GM11168 (cell line): ENCODE data around the gene SMIM24.

ENCODE experiments used
- in situ Hi-C: fragments of 300-500 bp; cut with MboI; formaldehyde crosslinking; loops from one replicate; pipeline ENCODE4 v1.12.0; 2022; ENCODE audit warnings: low sequenced_read_pairs; ENCODE audit not compliant: unreplicated experiment

The SMIM24 gene

GRCh38 chr19:3477506-3477905 is 2.8 kb downstream of the SMIM24 start:
- in situ Hi-C loops = no loop called here

DNA sequence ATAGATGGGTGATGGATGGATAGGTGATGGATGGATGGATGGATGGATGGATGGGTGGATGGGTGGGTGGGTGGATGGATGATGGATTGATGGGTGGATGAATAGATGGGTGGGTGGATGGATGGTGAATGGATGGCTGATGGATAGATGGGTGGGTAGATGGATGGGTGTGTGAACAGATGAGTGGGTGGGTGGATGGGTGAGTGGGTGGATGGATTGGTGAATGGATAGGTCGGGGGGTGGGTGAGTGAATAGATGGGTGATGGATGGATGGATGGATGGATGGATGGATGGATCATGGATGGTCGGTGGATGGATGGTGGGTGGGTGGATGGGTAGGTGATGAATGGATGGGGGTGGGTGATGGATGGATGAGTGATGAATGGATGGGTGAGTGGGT is 3.5 kb downstream of the SMIM24 start:
- in situ Hi-C loops = no loop called here

DNA sequence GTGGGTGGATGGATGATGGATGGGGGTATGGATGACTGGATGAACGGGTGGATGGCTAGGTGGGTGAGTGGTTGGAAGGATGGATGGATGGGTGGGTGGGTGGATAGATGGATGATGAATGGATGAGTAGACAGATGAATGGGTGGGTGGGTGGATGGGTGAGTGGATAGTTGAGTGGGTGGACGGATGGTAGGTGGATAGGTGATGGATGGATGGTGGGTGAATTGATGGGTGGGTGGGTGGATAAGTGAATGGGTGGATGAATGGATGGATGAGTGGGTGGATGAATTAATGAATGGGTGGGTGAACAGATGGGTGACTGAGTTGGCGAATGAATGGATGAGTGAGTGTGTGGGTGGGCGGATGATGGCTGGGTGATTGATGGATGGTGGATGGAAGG is 4.9 kb downstream of the SMIM24 start:
- in situ Hi-C loops = no loop called here

DNA sequence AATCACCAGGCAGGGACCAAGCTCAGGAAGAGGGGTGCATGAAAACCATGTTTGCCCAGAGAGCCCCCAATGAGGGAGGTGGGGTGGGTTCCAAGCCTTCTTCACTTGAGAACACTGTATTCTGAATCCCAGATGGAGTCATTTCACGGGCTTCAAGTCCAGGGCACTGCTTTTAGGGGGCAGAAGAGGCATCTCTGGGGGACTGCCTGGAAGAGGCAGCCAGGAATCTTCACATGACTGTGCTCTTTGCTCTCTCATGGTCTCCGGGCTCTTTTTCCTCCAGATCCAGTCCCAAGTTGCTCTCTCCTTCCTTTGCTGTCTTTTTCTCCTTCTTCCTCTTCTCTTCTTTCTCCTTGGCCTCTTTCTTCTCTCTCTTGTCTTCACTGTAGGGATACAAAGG is 5.7 kb downstream of the SMIM24 start:
- in situ Hi-C loops = no loop called here

DNA sequence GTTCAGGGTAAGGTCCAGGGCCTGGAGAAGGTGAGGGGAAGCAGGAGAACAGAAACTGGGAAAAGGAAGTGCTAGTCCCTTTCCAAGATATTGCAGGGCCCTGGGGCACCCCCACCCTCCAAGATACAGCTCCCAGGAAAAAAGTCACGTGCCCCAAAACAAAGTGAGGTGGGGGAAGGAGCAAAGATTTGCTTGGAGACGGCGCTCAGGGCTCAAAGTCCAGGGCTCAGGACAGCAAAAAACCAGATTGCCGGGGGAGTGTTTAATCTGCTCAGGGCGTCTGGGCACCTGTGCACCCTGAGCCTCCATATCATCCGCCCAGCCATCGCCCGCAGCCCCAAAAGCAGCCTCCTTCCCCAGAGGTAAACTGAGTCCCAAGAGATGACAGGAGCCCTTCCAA is 6.3 kb downstream of the SMIM24 start:
- in situ Hi-C loops = no loop called here

DNA sequence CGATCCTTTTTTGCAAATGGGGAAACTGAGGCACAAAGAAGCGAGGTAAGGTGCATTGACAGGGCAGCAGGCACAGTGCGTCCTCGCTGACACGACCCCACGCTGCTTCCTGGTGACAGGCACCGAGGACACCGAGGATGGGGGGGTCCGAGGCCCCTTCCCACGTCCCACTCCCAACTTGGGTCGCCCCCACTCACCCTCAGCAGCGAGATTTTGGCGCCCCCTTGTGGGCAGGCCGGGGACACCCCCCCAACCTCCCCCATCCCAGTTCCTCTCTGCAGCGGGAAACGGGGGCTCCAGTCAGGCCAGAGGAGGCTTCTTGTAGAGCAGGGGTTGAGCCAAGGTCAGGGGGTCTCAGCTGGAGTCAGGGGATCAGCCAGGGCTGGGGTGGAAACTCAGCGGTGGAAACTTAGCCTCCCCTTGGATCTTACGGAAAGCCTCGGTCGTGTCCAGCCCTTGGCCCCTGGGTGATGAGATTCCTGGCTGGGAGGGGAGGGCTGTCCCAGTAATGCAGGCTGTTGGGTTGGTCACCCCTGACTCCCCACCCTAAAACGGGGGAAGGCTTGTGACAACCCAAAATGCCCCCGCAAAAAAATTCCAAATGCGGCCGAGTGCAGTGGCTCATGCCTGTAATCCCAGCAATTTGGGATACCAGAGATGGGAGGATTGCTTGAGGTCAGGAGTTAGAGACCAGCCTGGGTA is 8.2 kb downstream of the SMIM24 start:
- in situ Hi-C loops = no loop called here

DNA sequence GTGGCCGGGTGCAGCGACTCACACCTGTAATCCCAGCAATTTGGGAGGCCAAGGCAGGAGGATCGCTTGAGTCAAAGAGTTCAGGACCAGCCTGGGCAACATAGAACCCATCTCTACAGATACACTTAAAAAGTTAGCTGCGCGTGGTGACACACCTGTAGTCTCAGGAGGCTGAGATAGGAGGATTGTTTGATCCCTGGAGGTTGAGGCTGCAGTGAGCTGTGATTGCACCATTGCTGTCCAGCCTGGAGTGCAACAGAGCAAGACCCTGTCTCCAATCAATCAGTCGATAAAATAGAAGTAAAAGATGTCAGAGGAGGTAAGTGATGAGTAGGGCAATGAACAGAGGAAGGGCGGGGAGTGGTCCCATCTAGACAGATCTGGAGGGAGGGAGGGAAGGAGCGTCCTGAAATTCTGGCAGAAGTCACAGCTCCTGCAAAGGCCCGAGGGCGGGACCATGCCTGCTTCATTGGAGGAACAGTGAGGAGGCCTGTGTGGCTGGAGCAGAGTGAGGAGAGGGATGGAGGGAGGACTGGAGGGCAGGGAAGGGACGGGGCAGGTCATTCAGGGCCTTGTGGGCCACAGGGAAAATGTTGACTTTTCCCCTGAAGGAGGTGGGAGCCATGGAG is 9.7 kb downstream of the SMIM24 start:
- in situ Hi-C loops = no loop called here

GRCh38 chr19:3469638-3470499 is 10.5 kb downstream of the SMIM24 start:
- in situ Hi-C loops = no loop called here

GRCh38 chr19:3468211-3468610 is 12.1 kb downstream of the SMIM24 start:
- in situ Hi-C loops = no loop called here

- in situ Hi-C loops = no loop called here
Observed at GRCh38 chr19:3467437-3468198, 12.7 kb downstream of the SMIM24 start.

GRCh38 chr19:3466635-3467034 is 13.7 kb downstream of the SMIM24 start:
- in situ Hi-C loops = no loop called here

- in situ Hi-C loops = no loop called here
Observed at GRCh38 chr19:3465552-3465951, 14.8 kb downstream of the SMIM24 start.

GRCh38 chr19:3464587-3465235 is 15.6 kb downstream of the SMIM24 start:
- in situ Hi-C loops = no loop called here

- in situ Hi-C loops = no loop called here
Observed at GRCh38 chr19:3463714-3464586, 16.4 kb downstream of the SMIM24 start.

DNA sequence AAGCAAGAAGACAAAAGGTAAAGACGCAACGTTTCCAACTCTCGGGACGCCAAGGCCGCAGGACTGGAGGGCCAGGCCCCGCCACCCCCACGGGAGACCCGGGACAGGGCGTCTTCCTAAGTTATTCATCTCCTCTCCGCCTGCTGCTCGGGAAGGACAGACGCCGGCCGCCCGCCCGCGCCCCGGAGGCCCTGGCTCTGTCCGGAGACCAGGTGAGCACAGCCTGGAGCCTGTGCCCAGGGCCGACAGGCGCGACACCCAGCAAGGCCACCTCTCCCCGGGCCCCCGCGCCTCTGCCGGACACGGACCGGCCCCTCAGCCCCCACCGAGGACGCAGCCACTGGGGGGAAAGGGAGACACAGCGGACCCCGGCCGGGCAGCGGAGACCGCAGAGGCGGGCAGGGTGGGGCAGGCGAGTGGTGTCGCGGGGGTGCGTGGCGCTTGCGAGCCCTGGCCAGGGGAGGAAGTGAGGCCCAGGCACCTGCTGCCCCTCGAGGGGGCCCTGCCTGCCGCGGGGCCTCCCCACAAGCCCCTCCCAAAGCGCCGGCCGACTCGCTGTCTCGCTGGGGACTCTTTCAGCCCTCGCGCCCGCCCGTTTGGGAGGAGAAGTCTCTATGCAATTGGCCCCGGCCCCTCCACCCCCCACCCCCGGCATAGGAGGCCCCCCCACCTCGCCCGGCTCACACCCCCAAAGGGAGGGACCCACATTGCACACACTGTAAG is 17.2 kb downstream of the SMIM24 start:
- in situ Hi-C loops = no loop called here

GRCh38 chr19:3459965-3460582 is 20.3 kb downstream of the SMIM24 start:
- in situ Hi-C loops = no loop called here

DNA sequence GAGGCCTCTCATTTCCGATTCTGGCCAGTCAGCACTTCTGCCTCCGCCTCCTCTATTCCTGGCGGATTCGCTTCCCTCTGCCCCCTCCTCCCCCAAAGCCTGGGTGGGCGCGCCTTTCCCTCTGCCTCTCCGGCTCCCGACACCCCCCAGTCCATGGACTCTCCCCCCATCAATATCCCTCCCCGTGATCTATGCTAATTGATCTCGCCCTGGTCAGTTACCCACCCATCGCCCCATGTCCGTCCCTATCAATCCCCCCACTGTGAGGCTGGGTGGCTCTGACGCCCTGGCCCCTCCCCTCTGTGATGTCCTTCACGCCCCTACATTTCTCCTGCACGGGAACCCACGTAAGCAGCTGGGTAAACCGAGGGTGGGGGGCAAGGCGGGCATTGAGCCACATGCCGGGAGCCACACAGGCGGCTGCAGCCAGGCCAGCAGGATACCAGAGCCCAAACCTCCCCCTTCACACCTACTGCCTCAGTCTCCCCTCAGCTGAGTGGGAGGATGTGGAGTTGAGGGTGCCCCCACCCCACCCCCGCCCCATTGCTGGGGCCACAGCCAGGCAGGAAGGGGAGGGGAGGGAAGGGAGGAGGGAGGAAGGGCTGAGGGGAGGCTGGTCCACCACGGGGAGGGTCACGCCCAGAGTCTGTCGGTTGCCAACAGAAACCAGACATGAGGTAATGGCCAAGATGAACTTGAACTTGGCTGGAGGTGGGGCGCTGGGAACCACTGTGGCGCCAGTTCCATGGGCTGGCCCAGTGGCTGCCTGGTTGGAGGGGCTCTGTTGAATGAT is 21.0 kb downstream of the SMIM24 start:
- in situ Hi-C loops = no loop called here
